Measurements from ENCODE around the gene ARHGAP22. TPM values are rescaled to one million over a fixed set of nuclear protein-coding genes. Genes with fewer than 3 reads are reported as not detected.

ARHGAP22 gene
- total RNA-seq, 2 experiments from 2014 or later = not detected

DNA sequence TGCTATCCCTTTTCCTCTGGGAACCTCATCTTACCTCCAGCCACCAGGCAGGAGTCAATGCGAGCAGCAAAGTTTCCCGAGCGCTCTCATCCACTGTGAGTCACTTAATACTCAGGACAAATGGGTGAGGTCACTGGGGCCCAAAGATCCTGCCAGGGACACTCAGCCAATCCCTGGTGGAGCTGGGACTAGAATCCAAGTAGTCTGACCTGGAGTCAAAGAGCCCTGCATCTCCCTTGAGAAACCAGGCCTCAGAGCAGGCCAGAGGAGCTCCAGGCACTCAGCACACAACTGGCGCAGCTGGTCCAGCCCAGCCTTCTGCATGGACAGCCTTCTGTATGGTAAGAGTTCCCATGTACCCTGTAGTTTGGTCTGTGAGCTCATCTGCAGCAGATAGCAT is 156.1 kb downstream of the ARHGAP22 start:
- TF ChIP-seq, protein P1, sequence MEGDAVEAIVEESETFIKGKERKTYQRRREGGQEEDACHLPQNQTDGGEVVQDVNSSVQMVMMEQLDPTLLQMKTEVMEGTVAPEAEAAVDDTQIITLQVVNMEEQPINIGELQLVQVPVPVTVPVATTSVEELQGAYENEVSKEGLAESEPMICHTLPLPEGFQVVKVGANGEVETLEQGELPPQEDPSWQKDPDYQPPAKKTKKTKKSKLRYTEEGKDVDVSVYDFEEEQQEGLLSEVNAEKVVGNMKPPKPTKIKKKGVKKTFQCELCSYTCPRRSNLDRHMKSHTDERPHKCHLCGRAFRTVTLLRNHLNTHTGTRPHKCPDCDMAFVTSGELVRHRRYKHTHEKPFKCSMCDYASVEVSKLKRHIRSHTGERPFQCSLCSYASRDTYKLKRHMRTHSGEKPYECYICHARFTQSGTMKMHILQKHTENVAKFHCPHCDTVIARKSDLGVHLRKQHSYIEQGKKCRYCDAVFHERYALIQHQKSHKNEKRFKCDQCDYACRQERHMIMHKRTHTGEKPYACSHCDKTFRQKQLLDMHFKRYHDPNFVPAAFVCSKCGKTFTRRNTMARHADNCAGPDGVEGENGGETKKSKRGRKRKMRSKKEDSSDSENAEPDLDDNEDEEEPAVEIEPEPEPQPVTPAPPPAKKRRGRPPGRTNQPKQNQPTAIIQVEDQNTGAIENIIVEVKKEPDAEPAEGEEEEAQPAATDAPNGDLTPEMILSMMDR (IDR thresholded peaks at IDR 0.05) = no peak
- Mint-ChIP-seq H3K36me3 (ENCODE audit: low read depth) (no peaks in the 10 kb centered on the region), H3K9me3 (no peaks in the 10 kb centered on the region), H3K4me3 (no peak overlapping the region), H3K27me3 (no peaks in the 10 kb centered on the region), H3K4me1 (ENCODE audit: low read depth) (no peaks in the 10 kb centered on the region), H3K27ac (no peak overlapping the region)
- Histone ChIP-seq H3K4me1 (ENCODE audit: insufficient read depth, low read length) (no peaks in the 10 kb centered on the region), H3K36me3 (ENCODE audit: insufficient read depth, low read length) (no peaks in the 10 kb centered on the region), H3K9me3 (ENCODE audit: control insufficient read depth in 1 of 2, insufficient read depth in 1 of 2, low read length in 2 of 2) (peaks cover 0 to 4% of the 10 kb centered on the region in 2 experiments), H3K27me3 (ENCODE audit: control insufficient read depth in 1 of 2, insufficient read depth in 2 of 2, low read length in 2 of 2) (no peaks in the 10 kb centered on the region), H3K4me3 (ENCODE audit: low read length) (no peak overlapping the region), H3K27ac (ENCODE audit: low read depth in 1 of 2, low read length in 2 of 2) (no peak overlapping the region)
- ATAC-seq (ENCODE audit: poor library complexity) (no peak), DNase-seq (no peak)
- intact Hi-C loops (cut with DNase I, micrococcal nuclease) = no loop called here
- POLR2A ChIA-PET = no interaction called here
- CTCF ChIA-PET = no interaction called here

DNA sequence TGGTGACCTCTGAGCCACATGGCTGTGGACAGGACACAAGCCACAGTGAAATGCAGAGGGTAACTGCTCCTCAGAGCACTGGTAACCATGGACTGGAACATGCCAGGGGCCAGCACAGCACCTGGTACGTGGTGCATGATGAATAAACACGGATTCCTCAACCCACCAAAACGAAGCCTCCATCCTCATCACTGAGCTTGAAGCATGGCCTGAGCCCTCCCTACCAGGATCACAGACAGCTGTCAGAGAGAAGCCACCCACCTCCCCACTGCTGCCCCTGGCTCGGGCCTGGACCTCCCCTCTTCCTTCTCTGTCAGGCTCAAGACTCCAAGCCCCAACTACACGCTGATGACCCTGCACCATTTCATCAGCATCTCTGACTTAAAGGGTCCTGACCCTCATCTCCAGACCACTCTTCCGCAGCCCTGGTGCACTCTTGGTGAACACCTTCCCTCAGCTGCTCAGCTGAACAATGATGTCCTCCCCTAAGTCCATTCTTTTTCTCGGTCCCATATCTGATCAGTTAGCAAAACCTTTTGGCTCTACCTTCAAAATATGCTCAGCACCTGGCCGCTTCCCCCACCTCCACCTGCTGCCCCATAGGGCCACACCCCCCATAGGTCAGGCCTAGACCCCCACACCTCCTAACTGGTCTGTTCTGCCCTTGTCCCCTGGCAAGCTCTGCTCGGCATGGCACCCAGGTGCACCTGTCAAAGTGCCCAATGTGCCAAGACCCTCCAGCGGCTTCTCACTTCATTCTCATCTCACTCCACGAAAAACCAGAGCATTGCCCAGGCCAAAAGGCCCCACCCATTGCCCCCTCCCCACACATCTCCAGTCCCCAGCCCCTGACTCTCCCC is 157.3 kb downstream of the ARHGAP22 start:
- Histone ChIP-seq H3K4me1 (ENCODE audit: insufficient read depth, low read length) (no peaks in the 10 kb centered on the region), H3K27me3 (ENCODE audit: control insufficient read depth in 1 of 2, insufficient read depth in 2 of 2, low read length in 2 of 2) (no peaks in the 10 kb centered on the region), H3K9me3 (ENCODE audit: control insufficient read depth in 1 of 2, insufficient read depth in 1 of 2, low read length in 2 of 2) (peaks cover 0 to 4% of the 10 kb centered on the region in 2 experiments), H3K36me3 (ENCODE audit: insufficient read depth, low read length) (no peaks in the 10 kb centered on the region), H3K27ac (ENCODE audit: low read depth in 1 of 2, low read length in 2 of 2) (no peak overlapping the region), H3K4me3 (ENCODE audit: low read length) (no peak overlapping the region)
- intact Hi-C loops (cut with DNase I, micrococcal nuclease) = no loop called here
- Mint-ChIP-seq H3K4me3 (no peak overlapping the region), H3K27ac (no peak overlapping the region), H3K4me1 (ENCODE audit: low read depth) (no peaks in the 10 kb centered on the region), H3K27me3 (no peaks in the 10 kb centered on the region), H3K36me3 (ENCODE audit: low read depth) (no peaks in the 10 kb centered on the region), H3K9me3 (no peaks in the 10 kb centered on the region)
- TF ChIP-seq, protein P1 (IDR thresholded peaks at IDR 0.05) = no peak
- peak in 1 of 14 experiments; percentile 20 for DNase-seq
- no peak for ATAC-seq (ENCODE audit: poor library complexity)
- ChIA-PET POLR2A (no interaction called here), CTCF (no interaction called here)

- Histone ChIP-seq H3K4me1 (ENCODE audit: insufficient read depth, low read length) (no peaks in the 10 kb centered on the region), H3K4me3 (ENCODE audit: low read length) (no peak overlapping the region), H3K27me3 (ENCODE audit: control insufficient read depth in 1 of 2, insufficient read depth in 2 of 2, low read length in 2 of 2) (no peaks in the 10 kb centered on the region), H3K9me3 (ENCODE audit: control insufficient read depth in 1 of 2, insufficient read depth in 1 of 2, low read length in 2 of 2) (peaks cover 0 to 8% of the 10 kb centered on the region in 2 experiments), H3K27ac (ENCODE audit: low read depth in 1 of 2, low read length in 2 of 2) (no peak overlapping the region), H3K36me3 (ENCODE audit: insufficient read depth, low read length) (no peaks in the 10 kb centered on the region)
- Mint-ChIP-seq H3K27ac (no peak overlapping the region), H3K4me1 (ENCODE audit: low read depth) (no peaks in the 10 kb centered on the region), H3K4me3 (no peak overlapping the region), H3K9me3 (no peaks in the 10 kb centered on the region), H3K27me3 (no peaks in the 10 kb centered on the region), H3K36me3 (ENCODE audit: low read depth) (no peaks in the 10 kb centered on the region)
- POLR2A ChIA-PET = no interaction called here
- TF ChIP-seq, protein P1 (IDR thresholded peaks at IDR 0.05) = no peak
- no peak for ATAC-seq (ENCODE audit: poor library complexity)
- intact Hi-C loops (cut with DNase I, micrococcal nuclease) = no loop called here
- CTCF ChIA-PET = no interaction called here
- no peak for DNase-seq
These were observed 158.1 kb downstream of the ARHGAP22 start for GRCh38 chr10:48446785-48447184.
